HG03457 (cell line): ENCODE data around the gene CCNE1.

ENCODE experiments used
- ATAC-seq: cut with Tn5 transposase; IDR thresholded peaks from one replicate; pipeline ENCODE4 v1.9.1; 2021; ENCODE audit warnings: moderate number of reproducible peaks; ENCODE audit not compliant: unreplicated experiment

The CCNE1 gene

GRCh38 chr19:29841559-29842367 is 30.0 kb downstream of the CCNE1 start:
- no peak for ATAC-seq

GRCh38 chr19:29842471-29843179 is 30.8 kb downstream of the CCNE1 start:
- ATAC-seq: no peak

- no peak for ATAC-seq
These were observed 31.6 kb downstream of the CCNE1 start for GRCh38 chr19:29843180-29844051.

GRCh38 chr19:29844891-29845573 is 33.2 kb downstream of the CCNE1 start:
- ATAC-seq: peak; percentile 53

- peak; percentile 2 for ATAC-seq
These were observed 33.9 kb downstream of the CCNE1 start for GRCh38 chr19:29845574-29846176.

GRCh38 chr19:29849208-29849607 is 37.4 kb downstream of the CCNE1 start:
- no peak for ATAC-seq

- no peak for ATAC-seq
These were observed 38.7 kb downstream of the CCNE1 start for GRCh38 chr19:29850482-29850881.

GRCh38 chr19:29851769-29852521 is 40.2 kb downstream of the CCNE1 start:
- ATAC-seq: peak; percentile 54

- no peak for ATAC-seq
These were observed 42.2 kb downstream of the CCNE1 start for GRCh38 chr19:29854033-29854432.

- no peak for ATAC-seq
These were observed 43.3 kb downstream of the CCNE1 start for GRCh38 chr19:29855087-29855486.

- ATAC-seq: no peak
These were observed 44.1 kb downstream of the CCNE1 start for GRCh38 chr19:29855741-29856500.

GRCh38 chr19:29858000-29858596 is 46.3 kb downstream of the CCNE1 start:
- ATAC-seq: no peak

- ATAC-seq: no peak
These were observed 46.8 kb downstream of the CCNE1 start for GRCh38 chr19:29858621-29859020.

GRCh38 chr19:29860492-29860891 is 48.7 kb downstream of the CCNE1 start:
- no peak for ATAC-seq

- ATAC-seq: no peak
These were observed 49.8 kb downstream of the CCNE1 start for GRCh38 chr19:29861574-29861973.

- no peak for ATAC-seq
These were observed 54.2 kb downstream of the CCNE1 start for GRCh38 chr19:29866011-29866410.

GRCh38 chr19:29867984-29868383 is 56.2 kb downstream of the CCNE1 start:
- ATAC-seq: no peak

- no peak for ATAC-seq
These were observed 59.4 kb downstream of the CCNE1 start for GRCh38 chr19:29871143-29871542.
